GM12892 (cell line): Measurements from ENCODE around the gene SMIM17.

Experiments used
- POLR2AphosphoS5 ChIP-seq: IDR thresholded peaks from 2 replicates; pipeline ENCODE4 v1.6.1; 2011; ENCODE audit warnings: low read depth, low read length, control low read depth
- TAF1 ChIP-seq: IDR thresholded peaks from 2 replicates; pipeline ENCODE4 v1.6.1; 2011; ENCODE audit warnings: low read depth, mild to moderate bottlenecking, control low read depth, low read length, borderline replicate concordance

DNA sequence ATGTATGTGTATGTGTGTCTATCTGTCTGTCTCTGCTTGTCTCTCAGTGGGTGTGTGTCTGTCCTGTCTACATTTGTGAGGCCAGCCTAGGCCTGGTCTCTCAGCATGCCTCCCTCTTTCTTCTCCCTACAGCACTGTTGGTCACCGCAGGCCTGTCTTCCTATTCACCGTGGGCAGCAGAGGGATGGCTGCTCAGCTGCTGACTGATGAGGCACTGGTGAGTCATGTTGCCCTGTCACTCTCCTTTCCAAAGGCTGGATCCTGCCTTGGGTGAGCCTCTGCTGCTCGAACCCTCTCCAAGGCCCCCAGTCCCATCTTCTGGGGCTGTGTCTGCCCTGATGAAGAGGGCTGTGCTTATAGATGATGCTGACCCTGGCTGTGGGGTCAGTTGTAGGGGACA, 41.6 kb upstream of the SMIM17 start:
- TF ChIP-seq POLR2AphosphoS5: no peak
- no peak for TF ChIP-seq TAF1
